Memory B cell (primary cell): ENCODE measurements around the gene UNC5A.

Source experiments
- ATAC-seq: fragments of 150-1000 bp; cut with Tn5 transposase; 2 replicates; pipeline ENCODE4 v1.10.0; 2021; ENCODE audit warnings: low read depth, mild to moderate bottlenecking, moderate library complexity
- DNase-seq, 2 donors: peaks; one replicate each; pipeline ENCODE4 v3.0.0; 2022; ENCODE audit warnings: low spot score in 2 of 2
- H3K27ac Mint-ChIP-seq: one replicate; pipeline ENCODE4 v1.8.0; 2022; ENCODE audit warnings: mild to moderate bottlenecking, moderate library complexity, mixed read lengths
- H3K27me3 Mint-ChIP-seq: one replicate; pipeline ENCODE4 v1.8.0; 2022; ENCODE audit warnings: mixed read lengths
- H3K36me3 Mint-ChIP-seq: one replicate; pipeline ENCODE4 v1.8.0; 2022; ENCODE audit warnings: mild to moderate bottlenecking, mixed read lengths
- H3K4me1 Mint-ChIP-seq: one replicate; pipeline ENCODE4 v1.8.0; 2022; ENCODE audit warnings: mixed read lengths
- H3K4me3 Mint-ChIP-seq: one replicate; pipeline ENCODE4 v1.8.0; 2022; ENCODE audit warnings: mild to moderate bottlenecking, moderate library complexity, mixed read lengths
- H3K9me3 Mint-ChIP-seq: one replicate; pipeline ENCODE4 v1.8.0; 2022; ENCODE audit warnings: mixed read lengths

The UNC5A gene

DNA sequence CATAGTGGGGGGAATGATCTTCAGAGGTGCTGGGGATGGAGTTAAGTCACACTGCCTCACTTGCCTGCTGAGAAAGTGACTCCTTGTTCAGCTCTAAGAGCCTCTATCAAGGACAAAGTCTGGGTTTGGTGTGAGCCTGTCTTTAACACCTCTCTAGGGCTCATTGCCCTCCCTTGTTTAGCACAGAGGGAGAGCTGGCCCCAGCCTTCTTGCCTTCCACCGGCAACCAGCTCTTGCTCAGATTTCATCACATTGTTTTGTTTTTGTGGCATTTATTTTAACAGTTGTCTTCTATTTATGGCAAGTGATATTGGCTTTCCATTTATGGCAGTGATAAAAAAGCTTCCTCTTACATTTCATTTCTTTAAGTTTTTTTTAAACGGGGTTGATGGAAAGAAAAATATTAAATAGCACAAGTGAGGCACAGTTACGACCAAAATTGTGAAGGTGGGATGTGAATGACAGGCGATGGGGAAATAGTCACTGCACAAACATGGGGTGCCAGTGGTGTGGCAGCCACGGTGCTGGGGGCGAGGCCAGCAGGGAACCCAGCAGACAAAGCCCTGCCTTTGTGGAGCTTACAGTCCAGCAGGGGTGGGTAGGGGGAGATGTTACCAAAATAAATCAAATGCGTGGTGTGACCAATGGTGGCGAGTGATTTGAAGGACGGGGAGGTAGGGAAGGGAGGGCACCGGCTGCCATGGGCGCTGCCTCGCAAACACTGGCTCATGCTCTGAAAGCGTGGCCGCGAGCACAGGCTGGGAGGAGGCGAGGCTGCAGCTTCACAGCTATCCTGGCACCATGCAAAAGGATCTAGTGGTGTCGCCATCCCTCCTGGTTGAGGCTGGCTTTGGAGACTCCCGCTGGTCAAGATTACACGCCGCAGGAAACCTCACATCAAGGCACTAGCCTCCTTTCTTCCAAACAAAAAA lies 21.2 kb upstream of the UNC5A start:
- H3K27me3 Mint-ChIP-seq: peaks cover 21% of the 10 kb centered on the region
- H3K27ac Mint-ChIP-seq: no peak overlapping the region
- no peaks in the 10 kb centered on the region for H3K4me1 Mint-ChIP-seq
- no peak for DNase-seq
- H3K9me3 Mint-ChIP-seq: no peaks in the 10 kb centered on the region
- no peak overlapping the region for H3K4me3 Mint-ChIP-seq
- H3K36me3 Mint-ChIP-seq: no peaks in the 10 kb centered on the region
- ATAC-seq: no peak

GRCh38 chr5:176789873-176790615 lies 20.3 kb upstream of the UNC5A start:
- no peaks in the 10 kb centered on the region for H3K4me1 Mint-ChIP-seq
- H3K4me3 Mint-ChIP-seq: no peak overlapping the region
- no peaks in the 10 kb centered on the region for H3K9me3 Mint-ChIP-seq
- H3K27me3 Mint-ChIP-seq: peaks cover 24% of the 10 kb centered on the region
- H3K36me3 Mint-ChIP-seq: no peaks in the 10 kb centered on the region
- DNase-seq (no peak), ATAC-seq (no peak)
- no peak overlapping the region for H3K27ac Mint-ChIP-seq

GRCh38 chr5:176790941-176791340 lies 19.4 kb upstream of the UNC5A start:
- no peaks in the 10 kb centered on the region for H3K9me3 Mint-ChIP-seq
- no peaks in the 10 kb centered on the region for H3K36me3 Mint-ChIP-seq
- H3K4me3 Mint-ChIP-seq: no peak overlapping the region
- no peak for DNase-seq
- peaks cover 27% of the 10 kb centered on the region for H3K27me3 Mint-ChIP-seq
- ATAC-seq: no peak
- no peaks in the 10 kb centered on the region for H3K4me1 Mint-ChIP-seq
- H3K27ac Mint-ChIP-seq: no peak overlapping the region

- H3K9me3 Mint-ChIP-seq: no peaks in the 10 kb centered on the region
- H3K4me1 Mint-ChIP-seq: no peaks in the 10 kb centered on the region
- ATAC-seq (no peak), DNase-seq (no peak)
- H3K27ac Mint-ChIP-seq: no peak overlapping the region
- H3K27me3 Mint-ChIP-seq: peaks cover 32% of the 10 kb centered on the region
- no peak overlapping the region for H3K4me3 Mint-ChIP-seq
- H3K36me3 Mint-ChIP-seq: no peaks in the 10 kb centered on the region
Observed at GRCh38 chr5:176792655-176793342, 17.6 kb upstream of the UNC5A start.

DNA sequence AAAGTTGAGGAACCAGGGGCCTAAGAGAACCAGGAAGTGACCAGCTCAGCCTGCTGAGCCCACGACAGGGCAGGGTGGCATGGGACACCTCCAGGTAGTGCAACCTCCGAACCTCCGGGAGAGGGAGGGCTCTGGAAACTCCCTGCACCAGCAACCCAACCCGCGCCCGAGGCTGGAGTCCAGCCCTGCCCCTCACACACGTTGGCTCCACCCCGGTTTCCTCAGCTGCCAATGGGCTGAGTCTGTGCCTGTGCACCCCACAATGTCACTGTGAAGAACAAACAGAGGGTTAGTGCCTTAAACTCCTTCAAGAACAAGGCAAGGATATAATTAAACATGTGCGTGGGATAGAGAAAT lies 17.0 kb upstream of the UNC5A start:
- H3K27ac Mint-ChIP-seq: no peak overlapping the region
- no peaks in the 10 kb centered on the region for H3K4me1 Mint-ChIP-seq
- no peaks in the 10 kb centered on the region for H3K9me3 Mint-ChIP-seq
- H3K4me3 Mint-ChIP-seq: no peak overlapping the region
- H3K36me3 Mint-ChIP-seq: no peaks in the 10 kb centered on the region
- DNase-seq (no peak), ATAC-seq (no peak)
- peaks cover 31% of the 10 kb centered on the region for H3K27me3 Mint-ChIP-seq

- Mint-ChIP-seq H3K36me3 (no peaks in the 10 kb centered on the region), H3K9me3 (no peaks in the 10 kb centered on the region), H3K4me3 (no peak overlapping the region), H3K27me3 (peaks cover 29% of the 10 kb centered on the region), H3K27ac (no peak overlapping the region), H3K4me1 (no peaks in the 10 kb centered on the region)
- ATAC-seq (no peak), DNase-seq (no peak)
Observed at GRCh38 chr5:176793736-176794135, 16.6 kb upstream of the UNC5A start.

- Mint-ChIP-seq H3K27me3 (peaks cover 29% of the 10 kb centered on the region), H3K9me3 (no peaks in the 10 kb centered on the region), H3K36me3 (no peaks in the 10 kb centered on the region), H3K4me1 (no peaks in the 10 kb centered on the region), H3K4me3 (no peak overlapping the region), H3K27ac (no peak overlapping the region)
- no peak for DNase-seq
- ATAC-seq: no peak
Observed at GRCh38 chr5:176794509-176794908, 15.8 kb upstream of the UNC5A start.

GRCh38 chr5:176796411-176796810 lies 13.9 kb upstream of the UNC5A start:
- Mint-ChIP-seq H3K9me3 (no peaks in the 10 kb centered on the region), H3K36me3 (no peaks in the 10 kb centered on the region), H3K27ac (no peak overlapping the region), H3K27me3 (peaks cover 27% of the 10 kb centered on the region), H3K4me3 (no peak overlapping the region), H3K4me1 (no peaks in the 10 kb centered on the region)
- DNase-seq (no peak), ATAC-seq (no peak)

- Mint-ChIP-seq H3K4me3 (no peak overlapping the region), H3K36me3 (no peaks in the 10 kb centered on the region), H3K9me3 (no peaks in the 10 kb centered on the region), H3K27ac (no peak overlapping the region), H3K4me1 (no peaks in the 10 kb centered on the region), H3K27me3 (peaks cover 27% of the 10 kb centered on the region)
- ATAC-seq: no peak
- DNase-seq: no peak
Observed at GRCh38 chr5:176796970-176797369, 13.4 kb upstream of the UNC5A start.

DNA sequence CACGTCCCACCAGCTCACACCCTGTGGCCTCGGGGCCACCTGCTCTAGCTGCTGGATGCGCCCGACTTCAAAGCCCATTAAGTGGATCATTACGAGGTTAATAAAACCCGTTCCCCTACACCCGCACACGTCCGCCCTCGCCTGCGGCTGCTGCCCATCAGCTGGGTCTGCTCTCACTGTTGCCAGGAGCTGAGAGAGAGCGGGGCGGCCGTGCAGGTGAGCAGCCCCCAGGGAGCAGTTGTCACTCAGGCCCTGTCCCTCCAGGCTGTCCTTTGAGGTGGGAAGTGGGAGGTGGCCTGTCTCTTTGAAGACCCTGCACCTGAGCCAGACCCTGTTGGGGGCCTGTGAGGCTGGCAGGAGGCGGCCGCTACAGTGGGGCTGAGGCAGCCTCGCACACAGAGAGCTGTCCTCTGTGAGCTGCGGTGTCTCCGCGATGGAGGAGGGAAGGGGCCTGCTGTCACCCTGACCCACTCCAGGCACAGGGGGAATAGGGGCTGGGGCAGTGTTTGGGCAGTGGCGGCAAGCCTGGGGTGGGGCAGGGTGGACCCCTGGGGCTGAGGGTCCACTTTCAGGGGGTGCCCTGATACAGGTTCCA lies 12.8 kb upstream of the UNC5A start:
- H3K9me3 Mint-ChIP-seq: no peaks in the 10 kb centered on the region
- no peak overlapping the region for H3K4me3 Mint-ChIP-seq
- DNase-seq (no peak), ATAC-seq (no peak)
- no peaks in the 10 kb centered on the region for H3K4me1 Mint-ChIP-seq
- peaks cover 25% of the 10 kb centered on the region for H3K27me3 Mint-ChIP-seq
- H3K27ac Mint-ChIP-seq: no peak overlapping the region
- H3K36me3 Mint-ChIP-seq: no peaks in the 10 kb centered on the region

- no peak overlapping the region for H3K27ac Mint-ChIP-seq
Observed at GRCh38 chr5:176798086-176798876, 12.1 kb upstream of the UNC5A start.

GRCh38 chr5:176798949-176799348 lies 11.4 kb upstream of the UNC5A start:
- H3K9me3 Mint-ChIP-seq: no peaks in the 10 kb centered on the region
- no peak for DNase-seq
- peaks cover 24% of the 10 kb centered on the region for H3K27me3 Mint-ChIP-seq
- no peak overlapping the region for H3K4me3 Mint-ChIP-seq
- H3K27ac Mint-ChIP-seq: no peak overlapping the region
- ATAC-seq: no peak
- no peaks in the 10 kb centered on the region for H3K4me1 Mint-ChIP-seq
- H3K36me3 Mint-ChIP-seq: no peaks in the 10 kb centered on the region

More at GRCh38 chr5:176798086-176798876, 12.1 kb upstream of the UNC5A start:
- Mint-ChIP-seq H3K36me3 (no peaks in the 10 kb centered on the region), H3K27me3 (peaks cover 27% of the 10 kb centered on the region), H3K4me3 (no peak overlapping the region), H3K9me3 (no peaks in the 10 kb centered on the region), H3K4me1 (no peaks in the 10 kb centered on the region)
- ATAC-seq (no peak), DNase-seq (no peak)

GRCh38 chr5:176799488-176799887 lies 10.9 kb upstream of the UNC5A start:
- Mint-ChIP-seq H3K27ac (no peak overlapping the region), H3K4me3 (no peak overlapping the region), H3K9me3 (no peaks in the 10 kb centered on the region), H3K4me1 (no peaks in the 10 kb centered on the region), H3K36me3 (no peaks in the 10 kb centered on the region), H3K27me3 (peaks cover 23% of the 10 kb centered on the region)
- ATAC-seq (no peak), DNase-seq (no peak)
